NCI-H2081 treated with DMSO at 0.1 percent for 48 hours (cell line): ENCODE results near the gene DHRSX.
"Not testable (repeated sequence)": the region's sequence is repeated elsewhere in the genome, so short reads cannot be mapped to it uniquely, and the experiment has no call there.

Experiments
- DNase-seq: peaks from one replicate; lab custom pipeline; 2025; lab: John Stamatoyannopoulos, UW

The DHRSX gene

GRCh38 chrX:2424317-2424716 lies 76.5 kb downstream of the DHRSX start:
- no peak for DNase-seq

DNA sequence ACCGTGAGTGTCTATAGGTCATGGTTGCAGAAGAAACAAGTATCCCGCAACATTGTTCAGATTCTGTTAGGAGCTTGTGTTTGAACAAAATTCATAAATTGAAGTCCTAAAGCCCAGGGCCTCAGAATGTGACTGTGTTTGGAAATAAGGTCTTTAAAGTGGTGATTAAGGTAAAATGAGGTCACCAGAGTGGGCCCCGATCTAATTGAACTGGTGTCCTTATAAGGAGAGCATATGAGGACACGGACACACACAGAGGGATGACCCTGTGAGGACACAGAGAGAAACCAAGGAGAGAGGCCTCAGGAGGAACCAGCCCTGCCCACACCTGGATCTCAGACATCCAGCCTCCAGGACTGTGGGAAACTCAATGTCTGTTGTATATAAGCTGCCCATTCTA lies 76.9 kb downstream of the DHRSX start:
- DNase-seq = no peak

- DNase-seq = no peak
These were observed 77.5 kb downstream of the DHRSX start for GRCh38 chrX:2423282-2423681.

DNA sequence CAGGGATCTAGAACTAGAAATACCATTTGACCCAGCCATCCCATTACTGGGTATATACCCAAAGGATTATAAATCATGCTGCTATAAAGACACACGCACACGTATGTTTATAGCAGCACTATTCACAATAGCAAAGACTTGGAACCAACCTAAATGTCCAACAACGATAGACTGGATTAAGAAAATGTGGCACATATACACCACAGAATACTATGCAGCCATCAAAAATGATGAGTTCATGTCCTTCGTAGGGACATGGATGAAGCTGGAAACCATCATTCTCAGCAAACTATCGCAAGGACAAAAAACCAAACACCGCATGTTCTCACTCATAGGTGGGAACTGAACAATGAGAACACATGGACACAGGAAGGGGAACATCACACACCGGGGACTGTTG lies 81.4 kb downstream of the DHRSX start:
- not testable (repeated sequence) for DNase-seq

DNA sequence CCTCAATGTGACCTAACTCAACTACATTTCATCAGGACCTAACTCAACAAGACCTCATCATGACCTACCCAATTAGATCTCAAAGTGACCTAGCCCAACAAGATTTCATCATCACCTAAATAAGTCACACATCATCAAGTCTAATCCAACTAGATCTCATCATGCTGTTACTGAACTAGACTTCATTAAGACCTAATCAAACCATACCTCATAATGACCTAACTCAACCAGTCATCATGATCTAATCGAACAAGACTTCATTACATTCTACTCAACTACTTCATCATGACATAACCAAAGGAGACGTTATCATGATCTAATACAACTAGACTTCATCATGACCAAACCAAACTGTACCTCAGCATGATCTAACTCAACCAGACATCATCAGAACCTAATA lies 82.8 kb downstream of the DHRSX start:
- DNase-seq = no peak

- DNase-seq = no peak
These were observed 83.7 kb downstream of the DHRSX start for GRCh38 chrX:2416851-2417604.

- no peak for DNase-seq
These were observed 86.4 kb downstream of the DHRSX start for GRCh38 chrX:2414384-2414783.

DNA sequence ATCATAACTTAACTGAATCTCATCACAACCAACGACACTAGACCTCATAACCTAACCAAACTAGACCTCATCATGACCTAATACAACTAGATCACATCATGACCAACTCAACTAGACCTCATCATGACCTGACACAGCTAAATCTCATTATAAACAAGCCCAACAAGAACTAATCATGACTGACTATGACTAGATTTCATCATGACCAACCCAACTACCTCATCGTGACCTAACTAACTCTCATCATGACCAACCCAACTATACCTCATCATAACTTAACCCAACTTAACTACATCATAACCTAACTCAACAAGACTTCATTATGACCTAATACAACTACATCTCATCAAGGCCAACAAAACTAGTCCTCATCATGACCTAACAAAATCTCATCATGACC lies 86.8 kb downstream of the DHRSX start:
- DNase-seq = no peak

DNA sequence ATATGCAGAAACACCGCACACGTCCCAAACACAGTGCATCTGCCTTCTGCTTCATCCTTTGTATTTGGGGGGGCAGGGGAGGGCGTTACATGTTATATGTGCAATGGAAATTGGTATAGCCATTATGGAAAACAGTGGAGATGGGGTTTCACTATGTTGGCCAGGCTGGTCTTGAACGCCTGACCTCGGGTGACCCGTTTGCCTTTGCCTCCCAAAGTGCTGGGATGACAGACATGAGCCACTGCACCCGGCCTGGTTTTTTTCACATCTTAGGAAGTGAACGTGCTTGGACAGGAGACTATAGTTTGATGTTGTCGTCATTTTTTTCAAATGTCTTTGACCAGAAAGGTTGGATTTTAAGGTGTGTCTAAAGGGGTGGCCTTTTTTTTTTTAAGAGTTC lies 88.6 kb downstream of the DHRSX start:
- DNase-seq = no peak

- no peak for DNase-seq
These were observed 90.3 kb downstream of the DHRSX start for GRCh38 chrX:2410279-2411020.

GRCh38 chrX:2409796-2410195 lies 91.0 kb downstream of the DHRSX start:
- no peak for DNase-seq

GRCh38 chrX:2408856-2409255 lies 91.9 kb downstream of the DHRSX start:
- no peak for DNase-seq

DNA sequence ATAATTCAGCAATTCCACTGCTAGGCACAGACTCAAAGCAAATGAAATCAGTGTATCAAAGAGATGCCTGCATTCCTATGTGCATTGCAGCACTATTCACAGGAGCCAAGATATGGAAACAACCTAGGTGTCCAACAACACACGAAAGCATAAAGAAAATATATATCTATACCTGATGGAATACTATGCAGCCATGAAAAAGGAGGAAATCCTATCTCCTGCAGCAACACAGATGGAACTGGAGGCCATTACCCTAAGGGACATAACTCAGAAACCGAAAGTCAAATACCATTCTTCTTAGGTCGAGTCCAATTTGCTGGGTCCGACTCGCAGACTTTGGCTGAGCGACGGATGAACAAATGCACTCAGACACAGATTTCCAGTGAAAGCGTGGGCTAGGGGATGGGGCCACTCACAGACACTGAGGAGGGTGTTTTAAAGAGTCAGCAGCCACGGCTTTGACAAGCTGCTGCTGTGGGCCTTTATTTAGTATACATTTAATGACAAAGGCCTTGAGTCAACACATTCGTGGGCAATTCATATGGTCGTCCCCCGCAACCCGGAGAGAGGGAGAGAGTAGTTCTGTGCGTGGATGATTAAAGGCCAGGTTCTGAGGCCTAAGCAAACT lies 93.8 kb downstream of the DHRSX start:
- no peak for DNase-seq

DNA sequence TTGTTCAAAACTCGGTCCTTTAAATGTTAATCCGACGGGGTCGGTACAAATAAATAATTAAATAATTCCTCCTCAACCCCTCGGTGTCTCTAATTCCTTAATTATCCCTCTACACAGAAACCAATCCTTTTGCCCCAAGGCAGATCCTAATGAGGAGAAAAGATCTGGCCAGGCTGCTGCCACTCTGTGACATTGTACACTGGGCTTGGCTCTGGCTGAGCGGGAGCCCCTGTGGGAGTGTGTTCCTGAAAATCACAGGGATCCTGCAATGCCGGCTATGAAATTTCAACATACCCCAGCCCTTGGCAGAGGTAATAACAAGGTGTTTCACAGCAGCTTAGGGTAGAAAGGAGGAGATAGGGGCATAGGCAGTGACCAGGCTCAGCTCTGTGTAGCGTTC lies 96.0 kb downstream of the DHRSX start:
- no peak for DNase-seq

DNA sequence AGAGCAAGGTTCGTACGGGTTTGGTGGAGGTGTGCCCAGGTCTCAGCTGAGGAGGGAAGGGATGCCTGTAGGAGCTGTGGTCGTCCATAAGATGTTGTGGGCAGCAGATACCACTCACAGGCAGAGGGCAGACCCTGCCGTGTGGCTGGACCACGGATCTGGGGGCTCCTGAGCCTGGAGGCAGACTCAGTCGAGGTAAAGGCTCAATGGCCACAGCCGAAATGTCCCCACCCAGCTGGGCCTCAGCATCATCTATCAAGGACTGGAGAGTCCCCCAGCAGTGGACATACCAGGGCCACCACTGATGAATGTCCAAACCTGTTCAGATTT lies 98.5 kb downstream of the DHRSX start:
- no peak for DNase-seq

- no peak for DNase-seq
These were observed 99.0 kb downstream of the DHRSX start for GRCh38 chrX:2401590-2402360.

- no peak for DNase-seq
These were observed 99.6 kb downstream of the DHRSX start for GRCh38 chrX:2401201-2401589.

DNA sequence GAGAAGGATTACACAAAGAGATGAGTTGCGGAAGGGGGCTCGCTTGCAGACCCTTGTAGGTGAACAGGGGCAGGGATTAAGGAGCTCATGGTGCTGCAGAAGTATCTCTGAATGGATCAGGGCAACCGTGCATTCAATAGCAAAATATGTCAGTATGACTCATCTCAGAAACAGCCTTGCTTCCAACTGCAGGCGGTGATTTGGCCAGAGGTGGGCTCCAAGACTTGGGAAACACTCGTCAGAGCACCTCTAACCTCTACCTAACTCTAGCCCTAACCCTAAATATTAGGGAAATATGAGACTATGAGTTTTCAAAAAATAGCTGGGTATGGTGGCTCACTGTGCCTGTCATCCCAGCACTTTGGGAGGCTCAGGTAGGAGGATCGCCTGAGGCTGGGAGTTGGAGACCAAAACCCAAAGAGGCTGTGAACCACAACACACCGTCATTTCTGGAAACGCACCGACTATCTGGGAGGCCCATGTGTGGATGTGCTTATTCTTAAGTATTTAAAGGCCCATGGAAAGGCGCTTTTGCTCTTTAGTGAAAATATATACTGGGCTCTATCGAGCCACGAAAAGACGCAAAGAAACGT lies 102.6 kb downstream of the DHRSX start:
- DNase-seq = no peak

- DNase-seq = no peak
These were observed 103.3 kb downstream of the DHRSX start for GRCh38 chrX:2397229-2398063.

GRCh38 chrX:2395261-2395992 lies 105.3 kb downstream of the DHRSX start:
- DNase-seq = no peak
